T-cell (primary cell): Measurements from ENCODE around the gene PDGFC. TPM values are rescaled to one million over a fixed set of nuclear protein-coding genes. Genes with fewer than 3 reads are reported as not detected.

ENCODE experiments used
- ATAC-seq, 4 experiments: fragments of 200-7000 bp in 3 of 4; fragments of 150-1000 bp in 1 of 4; cut with Tn5 transposase; replicated peaks in 1 of 4; 1 replicate in 3 of 4; 2 replicates in 1 of 4; pipeline ENCODE4 v1.10.0; 2021; ENCODE audit warnings: moderate library complexity in 3 of 4, mild to moderate bottlenecking in 2 of 4, moderate number of reproducible peaks in 1 of 4
- CTCF ChIA-PET, 2 donors: fragments of 300-600 bp; sonication (Branson Sonifier 250); formaldehyde crosslinking; loops; one replicate each; lab custom pipeline; 2022; ENCODE audit warnings: antibody characterized with exemption in 2 of 2; lab: Charles Lee
- POLR2A ChIA-PET, 2 donors: fragments of 300-600 bp; sonication (Branson Sonifier 250); formaldehyde crosslinking; loops; one replicate each; lab custom pipeline; 2022; ENCODE audit warnings: antibody characterized with exemption in 2 of 2; lab: Charles Lee
- DNase-seq, 35 experiments: peaks; one replicate each; pipeline versions ENCODE4 v3.0.0 to v3.0.0-alpha.2; 2013 to 2023
- H3K27ac ChIP-seq: one replicate; pipeline ENCODE4 v1.5.1; 2013; ENCODE audit warnings: low read length
- H3K27me3 ChIP-seq, 2 experiments: replicated peaks in 1 of 2; 1 replicate in 1 of 2; 2 replicates in 1 of 2; pipeline versions ENCODE4 v1.6.1 to v1.7.0; 2013; ENCODE audit warnings: low read length in 1 of 2, mixed read lengths in 1 of 2; ENCODE audit not compliant: control insufficient read depth in 2 of 2, insufficient read depth in 2 of 2; ENCODE audit errors: extremely low read depth in 1 of 2
- H3K36me3 ChIP-seq, 2 donors: 1 replicate in 1 of 2; 2 replicates in 1 of 2; pipeline versions ENCODE4 v1.6.1 to v1.7.0; 2013; ENCODE audit warnings: low read length in 1 of 2; ENCODE audit not compliant: control insufficient read depth in 2 of 2, insufficient read depth in 1 of 2; ENCODE audit errors: extremely low read depth in 1 of 2
- H3K4me1 ChIP-seq, 2 experiments: 1 replicate in 1 of 2; 2 replicates in 1 of 2; pipeline versions ENCODE4 v1.6.1 to v1.7.0; 2013; ENCODE audit warnings: low read length in 2 of 2, mixed read lengths in 1 of 2; ENCODE audit not compliant: insufficient read depth in 2 of 2, control insufficient read depth in 1 of 2; ENCODE audit errors: extremely low read depth in 1 of 2
- H3K4me3 ChIP-seq, 2 donors: 1 replicate in 1 of 2; 2 replicates in 1 of 2; pipeline versions ENCODE4 v1.5.1 to v1.7.0; 2013; ENCODE audit warnings: mild to moderate bottlenecking in 2 of 2, low read length in 1 of 2, moderate library complexity in 1 of 2; ENCODE audit not compliant: control insufficient read depth in 1 of 2; ENCODE audit errors: extremely low read depth in 1 of 2
- H3K9me3 ChIP-seq: 2 replicates; pipeline ENCODE4 v1.7.0; 2013
- H3K27ac Mint-ChIP-seq, 2 donors: one replicate each; pipeline ENCODE4 v1.8.0; 2020 to 2021; ENCODE audit warnings: mild to moderate bottlenecking in 2 of 2, mixed read lengths in 2 of 2
- H3K27me3 Mint-ChIP-seq, 2 donors: one replicate each; pipeline ENCODE4 v1.8.0; 2021 to 2022; ENCODE audit warnings: mixed read lengths in 2 of 2
- H3K36me3 Mint-ChIP-seq: one replicate; pipeline ENCODE4 v1.8.0; 2021; ENCODE audit warnings: mixed read lengths
- H3K4me1 Mint-ChIP-seq, 3 donors: one replicate each; pipeline ENCODE4 v1.8.0; 2020 to 2022; ENCODE audit warnings: mixed read lengths in 3 of 3, mild to moderate bottlenecking in 1 of 3
- H3K4me3 Mint-ChIP-seq, 3 donors: one replicate each; pipeline ENCODE4 v1.8.0; 2020 to 2022; ENCODE audit warnings: mild to moderate bottlenecking in 3 of 3, mixed read lengths in 3 of 3, moderate library complexity in 3 of 3
- H3K9me3 Mint-ChIP-seq, 3 donors: one replicate each; pipeline ENCODE4 v1.8.0; 2020 to 2022; ENCODE audit warnings: mixed read lengths in 3 of 3
- WGBS: methylation state at CpG from one replicate; pipeline ENCODE4 v1.1.5; 2013; ENCODE audit warnings: missing lambda C conversion rate; ENCODE audit not compliant: insufficient coverage; 5-methylcytosine and 5-hydroxymethylcytosine counted together
- total RNA-seq, 35 experiments: library from RNA in 6 of 35; stranded (reverse) in 6 of 35; fragments of 120-200 nt in 1 of 35; gene quantifications; one replicate each; pipeline versions ENCODE4 v1.2.1 to v1.2.4 and lab custom pipeline; 2013 to 2026

PDGFC gene
- total RNA-seq, 5 donors from 2014 or later (not counting 1 experiment from before 2014, with no cell fraction given), result 0.12 to 1.5 (median 0.47) TPM

DNA sequence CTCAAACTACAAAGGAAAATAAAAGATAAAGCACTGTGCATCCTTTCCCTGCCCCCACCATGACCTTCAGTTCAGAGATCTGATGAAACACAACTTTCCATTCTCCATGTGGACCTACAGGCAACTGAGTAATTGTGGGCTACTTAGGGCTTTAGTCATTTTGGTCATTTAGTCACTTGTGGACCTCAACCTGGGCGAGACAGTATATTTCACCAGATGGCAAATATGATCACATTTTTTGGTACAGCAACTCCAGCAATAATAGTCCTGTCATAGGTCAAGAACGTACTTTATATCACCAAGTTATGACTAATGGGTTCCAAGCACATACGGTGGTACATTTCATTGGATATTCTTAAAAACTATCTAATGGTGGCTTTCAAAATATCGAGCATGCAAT lies 141.2 kb downstream of the PDGFC start:
- no peaks in the 10 kb centered on the region for H3K4me1 ChIP-seq
- no peak for ATAC-seq
- Mint-ChIP-seq H3K36me3 (no peaks in the 10 kb centered on the region), H3K9me3 (peaks cover 0 to 8% (median 2%) of the 10 kb centered on the region in 3 donors), H3K4me3 (no peak overlapping the region), H3K27me3 (no peaks in the 10 kb centered on the region), H3K27ac (no peak overlapping the region), H3K4me1 (no peaks in the 10 kb centered on the region)
- CTCF ChIA-PET, result no interaction called here
- no peaks in the 10 kb centered on the region for H3K27me3 ChIP-seq
- POLR2A ChIA-PET, result no interaction called here
- H3K4me3 ChIP-seq, result no peak overlapping the region
- DNase-seq, result no peak
- no peak overlapping the region for H3K27ac ChIP-seq
- H3K9me3 ChIP-seq, result no peaks in the 10 kb centered on the region
- H3K36me3 ChIP-seq, result no peaks in the 10 kb centered on the region
- WGBS, result 55% methylated on average over 2 of the region's 4 CpGs

DNA sequence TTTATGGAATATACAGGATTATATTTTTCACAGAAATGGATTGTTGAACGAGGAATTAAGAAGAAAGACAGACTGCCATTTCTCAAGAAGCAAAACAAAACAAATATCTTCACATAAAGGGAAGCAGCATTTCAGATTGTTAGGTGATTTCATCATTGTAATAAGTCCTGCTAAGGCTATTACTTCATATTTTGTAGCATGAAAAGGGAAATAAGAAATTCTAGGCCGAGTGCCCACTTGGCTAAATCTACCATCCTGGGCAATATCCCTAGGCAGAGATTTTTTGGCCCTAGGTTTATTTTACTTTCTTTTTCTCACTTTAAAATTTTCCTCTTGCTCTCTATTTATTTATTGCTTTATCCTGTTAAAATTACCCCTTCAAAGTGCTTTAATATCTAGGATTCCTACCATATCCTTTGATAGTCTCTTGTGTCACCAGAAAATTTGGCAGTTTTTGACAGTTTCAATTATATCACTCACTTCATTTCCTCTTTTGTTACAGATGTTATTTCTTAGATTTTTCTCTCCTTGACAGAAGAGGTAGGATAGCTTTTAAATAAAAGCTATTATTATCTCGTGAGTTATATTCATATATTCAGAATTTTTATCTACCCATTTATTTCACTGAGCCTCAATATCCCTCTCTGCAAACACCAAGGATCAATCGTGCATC lies 142.3 kb downstream of the PDGFC start:
- ChIA-PET POLR2A (no interaction called here), CTCF (no interaction called here)
- Mint-ChIP-seq H3K4me1 (no peaks in the 10 kb centered on the region), H3K27ac (no peak overlapping the region), H3K4me3 (no peak overlapping the region), H3K9me3 (peaks cover 0 to 6% (median 2%) of the 10 kb centered on the region in 3 donors), H3K27me3 (no peaks in the 10 kb centered on the region), H3K36me3 (no peaks in the 10 kb centered on the region)
- no peaks in the 10 kb centered on the region for H3K9me3 ChIP-seq
- no peak overlapping the region for H3K27ac ChIP-seq
- no peak for ATAC-seq
- H3K4me1 ChIP-seq, result no peaks in the 10 kb centered on the region
- H3K4me3 ChIP-seq, result no peak overlapping the region
- H3K27me3 ChIP-seq, result no peaks in the 10 kb centered on the region
- no peak for DNase-seq
- no CpG with 5 or more reads among the region's 4 CpGs for WGBS
- no peaks in the 10 kb centered on the region for H3K36me3 ChIP-seq

DNA sequence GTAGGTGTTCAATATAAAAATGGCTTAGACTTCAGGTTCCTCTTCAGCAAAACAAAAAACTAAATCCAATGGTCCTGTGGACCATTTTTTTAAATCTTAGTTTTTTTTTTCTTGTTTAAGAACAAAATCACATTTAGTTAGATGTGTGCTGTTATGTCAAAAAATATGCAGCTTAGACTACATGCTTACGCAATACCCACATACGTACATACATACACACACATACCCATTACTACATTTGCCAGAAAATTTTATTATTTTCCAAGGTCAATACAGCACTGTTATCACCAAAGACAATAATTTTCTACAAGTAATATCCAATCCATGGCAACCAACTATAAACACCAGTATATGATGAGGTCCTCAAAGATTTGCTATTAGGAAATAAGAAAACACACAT lies 144.1 kb downstream of the PDGFC start:
- H3K9me3 ChIP-seq, result no peaks in the 10 kb centered on the region
- H3K4me1 ChIP-seq, result no peaks in the 10 kb centered on the region
- H3K36me3 Mint-ChIP-seq, result no peaks in the 10 kb centered on the region
- H3K27ac Mint-ChIP-seq, result no peak overlapping the region
- H3K4me3 ChIP-seq, result no peak overlapping the region
- no peaks in the 10 kb centered on the region for H3K27me3 ChIP-seq
- no CpG with 5 or more reads among the region's 2 CpGs for WGBS
- ATAC-seq (no peak), DNase-seq (no peak)
- ChIA-PET POLR2A (no interaction called here), CTCF (no interaction called here)
- no peak overlapping the region for H3K4me3 Mint-ChIP-seq
- no peaks in the 10 kb centered on the region for H3K36me3 ChIP-seq
- H3K27me3 Mint-ChIP-seq, result no peaks in the 10 kb centered on the region
- H3K4me1 Mint-ChIP-seq, result no peaks in the 10 kb centered on the region
- H3K9me3 Mint-ChIP-seq, result no peaks in the 10 kb centered on the region
- no peak overlapping the region for H3K27ac ChIP-seq

DNA sequence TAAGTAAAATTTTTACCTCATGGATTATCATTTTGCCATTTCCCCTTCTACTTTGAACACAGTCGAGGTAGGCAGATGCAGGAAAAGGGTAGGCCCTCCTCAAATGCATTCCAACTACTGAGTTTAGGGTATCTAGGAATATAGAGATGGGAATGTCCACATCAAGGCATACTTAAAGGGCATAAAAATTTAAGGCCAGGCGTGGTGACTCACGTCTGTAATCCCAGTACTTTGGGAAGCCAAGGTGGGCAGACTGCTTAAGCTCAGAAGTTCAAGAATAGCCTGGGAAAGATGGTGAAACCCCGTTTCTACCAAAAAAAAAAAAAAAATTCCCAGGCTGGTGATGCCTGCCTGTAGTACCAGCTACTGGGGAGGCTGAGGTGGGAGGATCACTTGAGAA lies 146.5 kb downstream of the PDGFC start:
- CTCF ChIA-PET, result no interaction called here
- no peak for ATAC-seq
- Mint-ChIP-seq H3K9me3 (peaks cover 0 to 1% (median 0%) of the 10 kb centered on the region in 3 donors), H3K4me1 (no peaks in the 10 kb centered on the region), H3K27me3 (no peaks in the 10 kb centered on the region), H3K4me3 (no peak overlapping the region), H3K36me3 (no peaks in the 10 kb centered on the region), H3K27ac (no peak overlapping the region)
- H3K9me3 ChIP-seq, result no peaks in the 10 kb centered on the region
- H3K36me3 ChIP-seq, result no peaks in the 10 kb centered on the region
- 100% methylated on average over 1 of the region's 4 CpGs for WGBS
- no peaks in the 10 kb centered on the region for H3K27me3 ChIP-seq
- no peak for DNase-seq
- POLR2A ChIA-PET, result no interaction called here
- no peak overlapping the region for H3K27ac ChIP-seq
- H3K4me1 ChIP-seq, result no peaks in the 10 kb centered on the region
- H3K4me3 ChIP-seq, result no peak overlapping the region

GRCh38 chr4:156824451-156825060 lies 147.0 kb downstream of the PDGFC start:
- no CpG with 5 or more reads among the region's 2 CpGs for WGBS
- H3K9me3 ChIP-seq, result no peaks in the 10 kb centered on the region
- Mint-ChIP-seq H3K36me3 (no peaks in the 10 kb centered on the region), H3K4me3 (no peak overlapping the region), H3K27ac (no peak overlapping the region), H3K9me3 (peaks cover 0 to 7% (median 0%) of the 10 kb centered on the region in 3 donors), H3K4me1 (no peaks in the 10 kb centered on the region), H3K27me3 (no peaks in the 10 kb centered on the region)
- no peak overlapping the region for H3K27ac ChIP-seq
- CTCF ChIA-PET, result no interaction called here
- H3K27me3 ChIP-seq, result no peaks in the 10 kb centered on the region
- no peak overlapping the region for H3K4me3 ChIP-seq
- DNase-seq (no peak), ATAC-seq (no peak)
- POLR2A ChIA-PET, result no interaction called here
- H3K36me3 ChIP-seq, result no peaks in the 10 kb centered on the region
- H3K4me1 ChIP-seq, result no peaks in the 10 kb centered on the region

GRCh38 chr4:156820931-156821330 lies 150.7 kb downstream of the PDGFC start:
- H3K4me1 Mint-ChIP-seq, result no peaks in the 10 kb centered on the region
- H3K27me3 Mint-ChIP-seq, result no peaks in the 10 kb centered on the region

More at GRCh38 chr4:156820931-156821330, 150.7 kb downstream of the PDGFC start:
- Histone ChIP-seq H3K9me3 (no peaks in the 10 kb centered on the region), H3K36me3 (no peaks in the 10 kb centered on the region), H3K27me3 (no peaks in the 10 kb centered on the region), H3K4me3 (no peak overlapping the region), H3K4me1 (no peaks in the 10 kb centered on the region), H3K27ac (no peak overlapping the region)
- H3K4me3 Mint-ChIP-seq, result no peak overlapping the region
- no peak overlapping the region for H3K27ac Mint-ChIP-seq
- no peaks in the 10 kb centered on the region for H3K36me3 Mint-ChIP-seq
- WGBS, result 100% methylated on average over 2 of the region's 3 CpGs
- DNase-seq, result no peak
- POLR2A ChIA-PET, result no interaction called here
- no peak for ATAC-seq
- peaks cover 0 to 8% (median 0%) of the 10 kb centered on the region in 3 donors for H3K9me3 Mint-ChIP-seq
- CTCF ChIA-PET, result no interaction called here
